Fibroblast of lung (primary cell): ENCODE results near the gene HECTD4. TPM values are rescaled to one million over a fixed set of nuclear protein-coding genes. Genes with fewer than 3 reads are reported as not detected.

ENCODE experiments used
- DNase-seq, 2 donors: peaks; one replicate each; pipeline versions ENCODE4 v3.0.0 to v3.0.0-alpha.2; 2010; ENCODE audit warnings: low read depth in 2 of 2
- H2AFZ ChIP-seq: 2 replicates; pipeline ENCODE4 v1.5.1; 2012; ENCODE audit warnings: low read length, control low read depth, inconsistent platforms
- H3K27ac ChIP-seq: 2 replicates; pipeline ENCODE4 v1.5.1; 2011; ENCODE audit warnings: low read length, control low read depth; ENCODE audit not compliant: insufficient read depth
- H3K27me3 ChIP-seq: 2 replicates; pipeline ENCODE4 v1.5.1; 2011; ENCODE audit warnings: mild to moderate bottlenecking, low read length; ENCODE audit not compliant: control insufficient read depth, insufficient read depth
- H3K36me3 ChIP-seq: 2 replicates; pipeline ENCODE4 v1.5.1; 2011; ENCODE audit warnings: low read length; ENCODE audit not compliant: control insufficient read depth, insufficient read depth
- H3K4me1 ChIP-seq: 2 replicates; pipeline ENCODE4 v1.5.1; 2011; ENCODE audit warnings: low read length; ENCODE audit not compliant: control insufficient read depth, insufficient read depth; ENCODE audit errors: extremely low read depth
- H3K4me2 ChIP-seq: 2 replicates; pipeline ENCODE4 v1.5.1; 2011; ENCODE audit warnings: low read length, control low read depth; ENCODE audit not compliant: insufficient read depth; ENCODE audit errors: extremely low read depth
- H3K4me3 ChIP-seq, 4 experiments: fragments of 200-600 bp in 1 of 4; sonication (generic) in 1 of 4; replicated peaks in 1 of 4; 2 replicates each; pipeline ENCODE4 v1.5.1; 2011 to 2016; ENCODE audit warnings: low read length in 4 of 4, low read depth in 3 of 4, mild to moderate bottlenecking in 3 of 4, control low read depth in 2 of 4, inconsistent platforms in 1 of 4, mixed read lengths in 1 of 4; ENCODE audit not compliant: insufficient read depth in 1 of 4; ENCODE audit errors: control extremely low read depth in 1 of 4
- H3K79me2 ChIP-seq: 2 replicates; pipeline ENCODE4 v1.5.1; 2012; ENCODE audit warnings: mild to moderate bottlenecking, low read length, inconsistent platforms; ENCODE audit not compliant: control insufficient read depth, insufficient read depth
- H3K9ac ChIP-seq: 2 replicates; pipeline ENCODE4 v1.5.1; 2011; ENCODE audit warnings: mild to moderate bottlenecking, low read length, control low read depth; ENCODE audit not compliant: insufficient read depth
- H3K9me3 ChIP-seq: 2 replicates; pipeline ENCODE4 v1.5.1; 2012; ENCODE audit warnings: low read depth, low read length; ENCODE audit not compliant: control insufficient read depth, insufficient read depth
- H4K20me1 ChIP-seq: 2 replicates; pipeline ENCODE4 v1.5.1; 2011; ENCODE audit warnings: low read length; ENCODE audit not compliant: control insufficient read depth, insufficient read depth; ENCODE audit errors: extremely low read depth
- EZH2 ChIP-seq: IDR thresholded peaks from 2 replicates; pipeline ENCODE4 v1.5.1; 2012; ENCODE audit warnings: low read length, control low read depth, mild to moderate bottlenecking; ENCODE audit errors: missing control alignments
- polyA plus RNA-seq, 2 donors: library from polyadenylated mRNA; depleted of rRNA in 1 of 2; stranded (reverse) in 1 of 2; unstranded in 1 of 2; fragments of >200 nt; gene quantifications; 2 replicates each; pipeline ENCODE4 v1.2.1, GENCODE V29; 2011 to 2012; ENCODE audit warnings: missing spikeins in 1 of 2
- total RNA-seq: library from RNA; depleted of rRNA; stranded (reverse); fragments of >200 nt; gene quantifications from 2 replicates; pipeline ENCODE4 v1.2.1, GENCODE V29; 2014
- TF ChIP-seq, protein P1 (sequence below), 2 donors: IDR thresholded peaks in 1 of 2; conservative IDR thresholded peaks in 1 of 2; 1 replicate in 1 of 2; 2 replicates in 1 of 2; pipeline ENCODE4 v1.5.1; 2011 to 2012; ENCODE audit warnings: low read length in 2 of 2, control low read depth in 1 of 2, inconsistent platforms in 1 of 2, low read depth in 1 of 2, mild to moderate bottlenecking in 1 of 2

Gene HECTD4
- total and polyA plus RNA-seq, 2 donors (not counting 1 experiment from before 2014, with no cell fraction given) = 5.1 to 31.7 TPM

DNA sequence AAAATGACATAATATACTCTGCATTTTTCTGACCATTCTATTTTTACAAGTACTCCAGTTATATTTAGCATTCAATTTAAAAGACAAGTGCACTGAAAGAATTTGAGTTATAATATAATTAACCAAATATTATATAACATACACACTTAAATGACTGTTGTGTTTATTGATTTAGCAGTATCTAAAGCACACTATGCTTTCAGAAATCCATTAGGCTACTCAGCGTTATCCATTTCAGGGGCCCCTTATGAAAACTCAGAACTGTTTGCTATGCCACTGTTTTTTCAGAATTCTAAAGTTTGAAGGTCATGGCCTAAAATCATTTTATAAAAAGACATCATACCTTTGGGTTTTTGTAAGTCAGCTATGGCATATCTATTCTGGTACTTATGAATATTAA lies 57.1 kb downstream of the HECTD4 start:
- Histone ChIP-seq H3K27me3 (no peaks in the 10 kb centered on the region), H3K9ac (no peak overlapping the region), H3K27ac (no peak overlapping the region), H3K36me3 (no peaks in the 10 kb centered on the region), H4K20me1 (no peaks in the 10 kb centered on the region), H3K79me2 (peaks cover 2% of the 10 kb centered on the region), H2AFZ (no peak overlapping the region), H3K4me2 (no peak overlapping the region), H3K4me3 (no peak overlapping the region), H3K9me3 (no peaks in the 10 kb centered on the region), H3K4me1 (no peaks in the 10 kb centered on the region)
- DNase-seq = no peak
- TF ChIP-seq, protein P1, sequence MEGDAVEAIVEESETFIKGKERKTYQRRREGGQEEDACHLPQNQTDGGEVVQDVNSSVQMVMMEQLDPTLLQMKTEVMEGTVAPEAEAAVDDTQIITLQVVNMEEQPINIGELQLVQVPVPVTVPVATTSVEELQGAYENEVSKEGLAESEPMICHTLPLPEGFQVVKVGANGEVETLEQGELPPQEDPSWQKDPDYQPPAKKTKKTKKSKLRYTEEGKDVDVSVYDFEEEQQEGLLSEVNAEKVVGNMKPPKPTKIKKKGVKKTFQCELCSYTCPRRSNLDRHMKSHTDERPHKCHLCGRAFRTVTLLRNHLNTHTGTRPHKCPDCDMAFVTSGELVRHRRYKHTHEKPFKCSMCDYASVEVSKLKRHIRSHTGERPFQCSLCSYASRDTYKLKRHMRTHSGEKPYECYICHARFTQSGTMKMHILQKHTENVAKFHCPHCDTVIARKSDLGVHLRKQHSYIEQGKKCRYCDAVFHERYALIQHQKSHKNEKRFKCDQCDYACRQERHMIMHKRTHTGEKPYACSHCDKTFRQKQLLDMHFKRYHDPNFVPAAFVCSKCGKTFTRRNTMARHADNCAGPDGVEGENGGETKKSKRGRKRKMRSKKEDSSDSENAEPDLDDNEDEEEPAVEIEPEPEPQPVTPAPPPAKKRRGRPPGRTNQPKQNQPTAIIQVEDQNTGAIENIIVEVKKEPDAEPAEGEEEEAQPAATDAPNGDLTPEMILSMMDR (conservative IDR thresholded peaks at IDR 0.05 in 1 of 2, IDR thresholded peaks at IDR 0.05 in 1 of 2; ENCODE audit: low read depth in 1 of 2, low read length in 2 of 2) = no peak
- no peak for TF ChIP-seq EZH2

DNA sequence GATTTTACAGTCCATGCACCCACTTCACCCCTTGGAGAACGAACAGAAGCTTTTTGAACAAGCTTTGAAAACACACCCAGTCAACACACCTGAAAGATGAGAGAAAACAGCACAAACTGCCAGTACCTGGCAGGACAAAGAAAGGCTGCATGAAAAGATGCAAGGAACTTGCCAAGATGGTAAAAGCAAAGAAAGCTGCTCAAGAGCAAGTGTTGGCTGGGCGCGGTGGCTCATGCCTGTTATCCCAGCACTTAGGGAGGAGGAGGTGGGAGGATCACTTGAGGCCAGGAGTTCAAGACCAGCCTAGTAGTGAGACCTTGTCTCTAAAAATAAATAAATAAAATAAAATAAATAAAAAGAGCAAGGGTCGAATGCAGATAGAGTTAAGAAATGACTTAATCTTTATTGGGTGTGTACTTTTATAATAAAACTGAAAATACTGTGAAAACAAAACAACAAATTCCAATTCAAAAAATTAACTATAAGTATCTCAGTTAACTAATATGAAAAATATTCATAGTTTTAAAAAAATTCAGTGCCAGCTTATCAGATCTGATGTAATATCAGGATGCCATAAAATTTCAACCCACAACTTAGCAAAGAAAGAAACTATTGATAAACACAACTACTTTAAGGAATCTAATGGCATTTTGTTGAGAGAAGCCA lies 59.2 kb downstream of the HECTD4 start:
- Histone ChIP-seq H3K27me3 (no peaks in the 10 kb centered on the region), H3K9me3 (no peaks in the 10 kb centered on the region), H3K4me1 (no peaks in the 10 kb centered on the region), H3K27ac (no peak overlapping the region), H4K20me1 (no peaks in the 10 kb centered on the region), H3K4me2 (no peak overlapping the region), H3K9ac (no peak overlapping the region), H2AFZ (no peak overlapping the region), H3K4me3 (no peak overlapping the region), H3K36me3 (no peaks in the 10 kb centered on the region), H3K79me2 (peaks cover 2% of the 10 kb centered on the region)
- no peak for DNase-seq
- TF ChIP-seq, protein P1 (conservative IDR thresholded peaks at IDR 0.05 in 1 of 2, IDR thresholded peaks at IDR 0.05 in 1 of 2; ENCODE audit: low read depth in 1 of 2, low read length in 2 of 2) = no peak
- TF ChIP-seq EZH2 = no peak

DNA sequence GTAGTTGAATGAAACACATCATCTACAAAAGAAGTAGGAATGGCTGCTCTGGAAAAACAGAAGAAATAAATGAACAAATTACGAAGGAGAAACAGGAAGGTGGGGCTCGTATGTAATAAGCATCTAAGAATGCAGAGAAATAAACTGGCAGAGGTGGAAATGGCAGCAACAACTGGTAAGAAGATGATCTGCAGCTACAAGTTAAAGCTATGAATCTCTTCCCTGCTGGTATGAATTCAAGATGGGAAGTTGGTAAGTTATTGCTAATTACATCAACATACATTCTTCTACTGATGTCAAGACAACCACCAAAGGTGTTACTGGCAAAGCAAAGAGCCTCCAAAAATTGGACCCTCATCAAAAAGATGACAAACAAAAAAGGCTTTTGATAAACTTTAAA lies 59.8 kb downstream of the HECTD4 start:
- no peaks in the 10 kb centered on the region for H3K27me3 ChIP-seq
- no peak overlapping the region for H3K4me3 ChIP-seq
- no peak overlapping the region for H3K27ac ChIP-seq
- H2AFZ ChIP-seq = no peak overlapping the region
- no peaks in the 10 kb centered on the region for H4K20me1 ChIP-seq
- DNase-seq = no peak
- TF ChIP-seq EZH2 = no peak
- TF ChIP-seq, protein P1 (conservative IDR thresholded peaks at IDR 0.05 in 1 of 2, IDR thresholded peaks at IDR 0.05 in 1 of 2; ENCODE audit: low read depth in 1 of 2, low read length in 2 of 2) = no peak
- no peaks in the 10 kb centered on the region for H3K36me3 ChIP-seq
- no peaks in the 10 kb centered on the region for H3K4me1 ChIP-seq
- H3K9ac ChIP-seq = no peak overlapping the region
- H3K4me2 ChIP-seq = no peak overlapping the region
- H3K9me3 ChIP-seq = no peaks in the 10 kb centered on the region
- peaks cover 2% of the 10 kb centered on the region for H3K79me2 ChIP-seq
